B cell (primary cell): ENCODE data around the gene RPAP2. TPM values are rescaled to one million over a fixed set of nuclear protein-coding genes. Genes with fewer than 3 reads are reported as not detected.

Experiments
- ATAC-seq: fragments of 200-7000 bp; cut with Tn5 transposase; one replicate; pipeline ENCODE4 v1.10.0; 2021; ENCODE audit warnings: low read depth, mild to moderate bottlenecking, moderate number of reproducible peaks, moderate library complexity
- CTCF ChIA-PET: fragments of 350-600 bp; sonication (Branson Sonifier 250); formaldehyde crosslinking; loops from one replicate; lab custom pipeline; 2021; ENCODE audit warnings: antibody characterized with exemption, inconsistent platforms; lab: Charles Lee
- POLR2A ChIA-PET: fragments of 350-600 bp; sonication (Branson Sonifier 250); formaldehyde crosslinking; loops from one replicate; lab custom pipeline; 2021; ENCODE audit warnings: antibody characterized with exemption; lab: Charles Lee
- DNase-seq: peaks from one replicate; pipeline ENCODE4 v3.0.0; 2013
- H2AFZ ChIP-seq: 2 replicates; pipeline ENCODE4 v1.6.1; 2012; ENCODE audit warnings: mild to moderate bottlenecking, low read depth, low read length; ENCODE audit not compliant: insufficient read depth, poor library complexity, severe bottlenecking
- H3K27ac ChIP-seq, 2 donors: 1 replicate in 1 of 2; 2 replicates in 1 of 2; pipeline ENCODE4 v1.5.1; 2012 to 2013; ENCODE audit warnings: low read length in 2 of 2, mild to moderate bottlenecking in 2 of 2, moderate library complexity in 1 of 2
- H3K27me3 ChIP-seq, 4 experiments: fragments of 200-600 bp in 1 of 4; sonication (generic) in 1 of 4; replicated peaks in 1 of 4; 1 replicate in 2 of 4; 2 replicates in 2 of 4; pipeline versions ENCODE4 v1.6.1 to v1.7.0; 2013 to 2016; ENCODE audit warnings: low read length in 3 of 4, mild to moderate bottlenecking in 2 of 4, mixed read lengths in 1 of 4, moderate library complexity in 1 of 4; ENCODE audit not compliant: insufficient read depth in 4 of 4, control insufficient read depth in 3 of 4; ENCODE audit errors: control extremely low read depth in 1 of 4
- H3K36me3 ChIP-seq, 2 experiments: replicated peaks in 1 of 2; 1 replicate in 1 of 2; 2 replicates in 1 of 2; pipeline versions ENCODE4 v1.6.1 to v1.7.1; 2013; ENCODE audit warnings: low read length in 1 of 2; ENCODE audit not compliant: insufficient read depth in 2 of 2, control insufficient read depth in 1 of 2; ENCODE audit errors: control extremely low read depth in 1 of 2, extremely low read depth in 1 of 2
- H3K4me1 ChIP-seq, 2 donors: fragments of 200-600 bp in 1 of 2; sonication (generic) in 1 of 2; 1 replicate in 1 of 2; 2 replicates in 1 of 2; pipeline versions ENCODE4 v1.5.1 to v1.6.1; 2013 to 2017; ENCODE audit warnings: low read length in 2 of 2; ENCODE audit not compliant: control insufficient read depth in 2 of 2, insufficient read depth in 2 of 2
- H3K4me2 ChIP-seq: replicated peaks from 2 replicates; pipeline ENCODE3; 2012; ENCODE audit warnings: mild to moderate bottlenecking, low read depth, low read length; ENCODE audit not compliant: poor library complexity, severe bottlenecking
- H3K4me3 ChIP-seq, 5 experiments: fragments of 200-600 bp in 1 of 5; sonication (generic) in 1 of 5; 1 replicate in 3 of 5; 2 replicates in 2 of 5; pipeline versions ENCODE4 v1.5.1 to v1.7.0; 2011 to 2016; ENCODE audit warnings: low read length in 4 of 5, mild to moderate bottlenecking in 4 of 5, low read depth in 2 of 5, control low read depth in 1 of 5, moderate library complexity in 1 of 5; ENCODE audit not compliant: insufficient read depth in 1 of 5; ENCODE audit errors: control extremely low read depth in 1 of 5, extremely low read depth in 1 of 5
- H3K79me2 ChIP-seq: fragments of 200-600 bp; sonication (generic); one replicate; pipeline ENCODE4 v1.6.0; 2016; ENCODE audit warnings: low read length; ENCODE audit not compliant: control insufficient read depth, insufficient read depth
- H3K9ac ChIP-seq: fragments of 200-600 bp; sonication (generic); 2 replicates; pipeline ENCODE4 v1.6.1; 2017; ENCODE audit warnings: mild to moderate bottlenecking, low read length, moderate library complexity
- H3K9me3 ChIP-seq, 3 donors: one replicate each; pipeline versions ENCODE4 v1.6.1 to v1.7.1; 2013; ENCODE audit warnings: low read length in 2 of 3; ENCODE audit not compliant: control insufficient read depth in 2 of 3, insufficient read depth in 1 of 3; ENCODE audit errors: control extremely low read depth in 1 of 3
- H4K20me1 ChIP-seq: 2 replicates; pipeline ENCODE4 v1.6.0; 2012; ENCODE audit warnings: mild to moderate bottlenecking, low read length; ENCODE audit not compliant: insufficient read depth, control insufficient read depth, poor library complexity, severe bottlenecking
- H3K27ac Mint-ChIP-seq: one replicate; pipeline ENCODE4 v1.8.0; 2021; ENCODE audit warnings: mixed read lengths
- H3K27me3 Mint-ChIP-seq: one replicate; pipeline ENCODE4 v1.8.0; 2021; ENCODE audit warnings: mixed read lengths
- H3K4me1 Mint-ChIP-seq: one replicate; pipeline ENCODE4 v1.8.0; 2021; ENCODE audit warnings: mixed read lengths
- H3K4me3 Mint-ChIP-seq: one replicate; pipeline ENCODE4 v1.8.0; 2021; ENCODE audit warnings: mixed read lengths
- H3K9me3 Mint-ChIP-seq: one replicate; pipeline ENCODE4 v1.8.0; 2022; ENCODE audit warnings: mixed read lengths; ENCODE audit not compliant: insufficient read depth
- EZH2 ChIP-seq: IDR thresholded peaks from 2 replicates; pipeline ENCODE4 v1.6.1; 2012; ENCODE audit warnings: borderline replicate concordance, low read depth, mild to moderate bottlenecking, moderate library complexity, low read length; ENCODE audit not compliant: insufficient read depth, poor library complexity, severe bottlenecking
- WGBS: methylation state at CpG from one replicate; pipeline ENCODE4 v1.1.5; 2013; ENCODE audit warnings: missing lambda C conversion rate; ENCODE audit not compliant: insufficient coverage; 5-methylcytosine and 5-hydroxymethylcytosine counted together
- intact Hi-C: fragments of 100-400 bp; cut with micrococcal nuclease; formaldehyde crosslinking; loops from one replicate; pipeline ENCODE4 v1.10.0; 2022
- polyA plus RNA-seq: library from polyadenylated mRNA; depleted of rRNA; stranded (reverse); fragments of >200 nt; gene quantifications from 2 replicates; pipeline ENCODE4 v1.2.3, GENCODE V29; 2012
- total RNA-seq, 2 donors: library from RNA; stranded (reverse); fragments of 120-200 nt in 1 of 2; gene quantifications; 1 replicate in 1 of 2; 2 replicates in 1 of 2; pipeline versions ENCODE4 v1.2.3 to v1.2.4, GENCODE V29; 2013 to 2022
- TF ChIP-seq, protein P1 (sequence below): fragments of 200-600 bp; IDR thresholded peaks from one replicate; pipeline ENCODE4 v1.8.0; 2022; ENCODE audit warnings: antibody characterized with exemption, mild to moderate bottlenecking

Gene RPAP2
- total and polyA plus RNA-seq, 2 donors (not counting 1 experiment from before 2014, with no cell fraction given), result 6.3 to 31.6 TPM

DNA sequence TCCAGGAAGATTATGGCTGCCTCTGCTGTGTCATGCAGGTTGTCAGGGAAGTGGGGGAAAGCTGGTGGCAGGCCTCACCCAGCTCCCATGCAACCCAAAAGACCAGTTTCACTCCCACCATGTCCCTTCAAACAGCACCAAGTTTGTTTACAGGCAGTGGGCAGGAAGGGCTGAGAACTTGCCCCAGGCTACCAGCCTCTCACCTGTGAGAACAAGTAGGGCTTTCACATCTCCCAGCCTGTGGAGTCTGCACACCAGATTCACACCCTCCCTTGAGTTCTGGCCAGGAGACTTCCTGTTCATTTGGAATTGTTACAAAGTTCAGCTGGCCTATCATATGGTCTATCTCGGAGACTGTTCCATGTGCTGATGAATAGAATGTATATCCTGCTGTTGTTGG is 27.8 kb downstream of the RPAP2 start:
- H3K27ac Mint-ChIP-seq, result no peak overlapping the region
- Histone ChIP-seq H2AFZ (no peak overlapping the region), H4K20me1 (no peaks in the 10 kb centered on the region), H3K27me3 (no peaks in the 10 kb centered on the region), H3K36me3 (peaks cover 9 to 28% of the 10 kb centered on the region in 2 experiments), H3K4me1 (no peaks in the 10 kb centered on the region), H3K9me3 (peaks cover 3 to 17% (median 14%) of the 10 kb centered on the region in 3 donors), H3K79me2 (no peaks in the 10 kb centered on the region), H3K4me3 (no peak overlapping the region), H3K4me2 (no peak overlapping the region), H3K27ac (no peak overlapping the region), H3K9ac (no peak overlapping the region)
- H3K27me3 Mint-ChIP-seq, result no peaks in the 10 kb centered on the region
- H3K4me1 Mint-ChIP-seq, result no peaks in the 10 kb centered on the region
- TF ChIP-seq, protein P1, sequence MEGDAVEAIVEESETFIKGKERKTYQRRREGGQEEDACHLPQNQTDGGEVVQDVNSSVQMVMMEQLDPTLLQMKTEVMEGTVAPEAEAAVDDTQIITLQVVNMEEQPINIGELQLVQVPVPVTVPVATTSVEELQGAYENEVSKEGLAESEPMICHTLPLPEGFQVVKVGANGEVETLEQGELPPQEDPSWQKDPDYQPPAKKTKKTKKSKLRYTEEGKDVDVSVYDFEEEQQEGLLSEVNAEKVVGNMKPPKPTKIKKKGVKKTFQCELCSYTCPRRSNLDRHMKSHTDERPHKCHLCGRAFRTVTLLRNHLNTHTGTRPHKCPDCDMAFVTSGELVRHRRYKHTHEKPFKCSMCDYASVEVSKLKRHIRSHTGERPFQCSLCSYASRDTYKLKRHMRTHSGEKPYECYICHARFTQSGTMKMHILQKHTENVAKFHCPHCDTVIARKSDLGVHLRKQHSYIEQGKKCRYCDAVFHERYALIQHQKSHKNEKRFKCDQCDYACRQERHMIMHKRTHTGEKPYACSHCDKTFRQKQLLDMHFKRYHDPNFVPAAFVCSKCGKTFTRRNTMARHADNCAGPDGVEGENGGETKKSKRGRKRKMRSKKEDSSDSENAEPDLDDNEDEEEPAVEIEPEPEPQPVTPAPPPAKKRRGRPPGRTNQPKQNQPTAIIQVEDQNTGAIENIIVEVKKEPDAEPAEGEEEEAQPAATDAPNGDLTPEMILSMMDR, result no peak
- no peak for TF ChIP-seq EZH2
- CTCF ChIA-PET, result no interaction called here
- ATAC-seq (no peak), DNase-seq (no peak)
- WGBS, result no CpG with 5 or more reads among the region's 1 CpG
- no peak overlapping the region for H3K4me3 Mint-ChIP-seq
- intact Hi-C loops, result no loop called here
- H3K9me3 Mint-ChIP-seq, result peaks cover 9% of the 10 kb centered on the region
- POLR2A ChIA-PET, result no interaction called here

DNA sequence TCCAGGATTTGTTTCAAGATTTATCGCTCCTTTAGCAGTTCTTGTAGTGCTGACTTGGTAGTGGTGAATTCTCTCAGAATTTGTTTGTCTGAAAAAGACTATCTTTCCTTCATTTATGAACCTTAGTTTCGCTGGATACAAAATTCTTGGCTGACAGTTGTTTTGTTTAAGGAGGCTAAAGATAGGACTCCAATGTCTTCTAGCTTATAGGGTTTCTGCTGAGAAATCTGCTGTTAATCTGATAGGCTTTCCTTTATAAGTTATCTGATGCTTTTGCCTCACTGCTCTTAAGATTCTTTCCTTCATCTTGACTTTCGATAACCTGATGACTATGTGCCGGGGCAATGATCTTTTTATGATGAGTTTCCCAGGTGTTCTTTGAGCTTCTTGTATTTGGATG is 28.9 kb downstream of the RPAP2 start:
- POLR2A ChIA-PET, result no interaction called here
- no peaks in the 10 kb centered on the region for H4K20me1 ChIP-seq
- H3K9me3 Mint-ChIP-seq, result peaks cover 9% of the 10 kb centered on the region

More for the DNA sequence above, 28.9 kb downstream of the RPAP2 start:
- intact Hi-C loops, result no loop called here
- Histone ChIP-seq H3K4me2 (no peak overlapping the region), H3K9ac (no peak overlapping the region), H3K4me3 (no peak overlapping the region), H3K27me3 (no peaks in the 10 kb centered on the region), H3K27ac (no peak overlapping the region), H3K4me1 (no peaks in the 10 kb centered on the region), H3K79me2 (no peaks in the 10 kb centered on the region), H2AFZ (no peak overlapping the region), H3K9me3 (peaks cover 3 to 17% (median 14%) of the 10 kb centered on the region in 3 donors), H3K36me3 (peaks cover 9 to 28% of the 10 kb centered on the region in 2 experiments)
- no peak for TF ChIP-seq EZH2
- TF ChIP-seq, protein P1, result no peak
- no peak overlapping the region for H3K4me3 Mint-ChIP-seq
- ATAC-seq (no peak), DNase-seq (no peak)
- H3K27me3 Mint-ChIP-seq, result no peaks in the 10 kb centered on the region
- no peak overlapping the region for H3K27ac Mint-ChIP-seq
- CTCF ChIA-PET, result no interaction called here
- H3K4me1 Mint-ChIP-seq, result no peaks in the 10 kb centered on the region
- WGBS, result 80% methylated on average over 1 of the region's 4 CpGs
